A549 (cell line): ENCODE data around the gene SUPT4H1. TPM values are rescaled to one million over a fixed set of nuclear protein-coding genes. Genes with fewer than 3 reads are reported as not detected.

Experiments
- ATAC-seq, 2 experiments: fragments of 200-7000 bp in 1 of 2; fragments of >200 bp in 1 of 2; cut with Nextera tagmentation in 1 of 2; cut with Tn5 transposase in 1 of 2; 3 replicates each; pipeline versions ENCODE4 v1.8.0 to v1.9.1; 2018 to 2020; ENCODE audit warnings: mild to moderate bottlenecking in 1 of 2, moderate library complexity in 1 of 2
- CTCF ChIA-PET: fragments of 300-600 bp; sonication (Branson Sonifier 250); formaldehyde crosslinking; extraction: SDS; loops from one replicate; lab custom pipeline; 2021; ENCODE audit warnings: antibody characterized with exemption, inconsistent platforms; lab: Yijun Ruan, JAX
- POLR2A ChIA-PET: fragments of 350-600 bp; formaldehyde crosslinking; extraction: SDS; loops from one replicate; lab custom pipeline; 2021; ENCODE audit warnings: antibody characterized with exemption, inconsistent platforms; lab: Yijun Ruan, JAX
- DNase-seq, 2 experiments: peaks; one replicate each; pipeline versions ENCODE4 v3.0.0 to v3.0.0-alpha.2; 2011 to 2016; ENCODE audit warnings: low read depth in 1 of 2, low spot score in 1 of 2
- FAIRE-seq: peaks from 2 replicates; lab custom pipeline; 2011; peaks lifted over from hg19 to GRCh38; lab: Jason Lieb, UNC
- H3K27ac ChIP-seq, 2 experiments: fragments of >200 bp; sonication (Bioruptor Twin); formaldehyde crosslinking; 3 replicates each; pipeline ENCODE4 v1.5.1; 2016 to 2017
- H3K4me1 ChIP-seq: fragments of >200 bp; sonication (Bioruptor Twin); formaldehyde crosslinking; 3 replicates; pipeline ENCODE4 v1.6.1; 2016
- H3K4me2 ChIP-seq: fragments of >200 bp; sonication (Bioruptor Twin); formaldehyde crosslinking; 3 replicates; pipeline ENCODE4 v1.6.1; 2016
- H3K4me3 ChIP-seq: fragments of >200 bp; sonication (Bioruptor Twin); formaldehyde crosslinking; 3 replicates; pipeline ENCODE4 v1.5.1; 2016
- H3K9me3 ChIP-seq: fragments of >200 bp; sonication (Bioruptor Twin); formaldehyde crosslinking; 3 replicates; pipeline ENCODE4 v1.6.1; 2016
- BCL3 ChIP-seq: fragments of >200 bp; sonication (Bioruptor Twin); formaldehyde crosslinking; IDR thresholded peaks from 3 replicates; pipeline ENCODE4 v1.6.1; 2016
- BHLHE40 ChIP-seq: IDR thresholded peaks from 2 replicates; pipeline ENCODE4 v1.6.1; 2012; ENCODE audit warnings: low read depth, low read length, inconsistent platforms
- CBX2 ChIP-seq: fragments of 200-600 bp; sonication (generic); IDR thresholded peaks from 2 replicates; pipeline ENCODE4 v1.6.1; 2016; ENCODE audit warnings: low read depth, mild to moderate bottlenecking, borderline replicate concordance
- CBX8 ChIP-seq: fragments of 200-600 bp; sonication (generic); IDR thresholded peaks from 2 replicates; pipeline ENCODE4 v1.6.1; 2016
- CHD2 ChIP-seq: fragments of 150-350 bp; IDR thresholded peaks from 2 replicates; pipeline ENCODE4 v1.6.1; 2014; ENCODE audit warnings: low read length; ENCODE audit not compliant: partially characterized antibody
- CHD4 ChIP-seq: fragments of 200-600 bp; sonication (generic); IDR thresholded peaks from 2 replicates; pipeline ENCODE4 v1.6.1; 2016; ENCODE audit warnings: antibody characterized with exemption, mild to moderate bottlenecking, borderline replicate concordance
- EHMT2 ChIP-seq: fragments of 200-600 bp; sonication (generic); IDR thresholded peaks from 2 replicates; pipeline ENCODE4 v1.6.1; 2016; ENCODE audit warnings: antibody characterized with exemption, low read depth, mild to moderate bottlenecking, moderate library complexity
- FOSB ChIP-seq: fragments of 250-450 bp; sonication (Bioruptor Pico); IDR thresholded peaks from 2 replicates; pipeline ENCODE4 v1.5.0; 2020; ENCODE audit warnings: mild to moderate bottlenecking, moderate library complexity
- HES2 ChIP-seq: fragments of >200 bp; sonication (Bioruptor Twin); formaldehyde crosslinking; IDR thresholded peaks from 2 replicates; pipeline ENCODE4 v1.6.1; 2016
- HOXA7 ChIP-seq: fragments of 250-450 bp; sonication (Bioruptor Pico); IDR thresholded peaks from 2 replicates; pipeline ENCODE4 v1.5.0; 2020; ENCODE audit warnings: mild to moderate bottlenecking, moderate library complexity
- HOXB5 ChIP-seq: fragments of 250-450 bp; sonication (Bioruptor Pico); IDR thresholded peaks from 2 replicates; pipeline ENCODE4 v1.5.0; 2020; ENCODE audit warnings: mild to moderate bottlenecking, moderate library complexity
- JUNB ChIP-seq: fragments of >200 bp; sonication (Bioruptor Twin); formaldehyde crosslinking; IDR thresholded peaks from 2 replicates; pipeline ENCODE4 v1.6.1; 2016
- KDM5A ChIP-seq: fragments of 200-600 bp; sonication (generic); IDR thresholded peaks from 2 replicates; pipeline ENCODE4 v1.6.1; 2016; ENCODE audit warnings: antibody characterized with exemption, mild to moderate bottlenecking
- MAFK ChIP-seq: fragments of 450-650 bp; IDR thresholded peaks from 2 replicates; pipeline ENCODE4 v1.6.1; 2014; ENCODE audit not compliant: partially characterized antibody
- MYC ChIP-seq: IDR thresholded peaks from 2 replicates; pipeline ENCODE4 v1.6.1; 2012; ENCODE audit warnings: mild to moderate bottlenecking, inconsistent platforms, low read length, improper control_type of control experiment, borderline replicate concordance
- NPAS2 ChIP-seq: fragments of 250-450 bp; sonication (Bioruptor Pico); IDR thresholded peaks from 2 replicates; pipeline ENCODE4 v1.8.0; 2022; ENCODE audit warnings: mild to moderate bottlenecking, moderate library complexity, borderline replicate concordance
- PHF8 ChIP-seq: fragments of 200-600 bp; sonication (generic); IDR thresholded peaks from 2 replicates; pipeline ENCODE4 v1.6.1; 2016; ENCODE audit warnings: low read depth, mild to moderate bottlenecking, antibody characterized with exemption, moderate library complexity, borderline replicate concordance
- POLR2A ChIP-seq: IDR thresholded peaks from 2 replicates; pipeline ENCODE4 v1.6.1; 2012; ENCODE audit warnings: mild to moderate bottlenecking, low read length
- RARB ChIP-seq: fragments of 250-450 bp; sonication (Bioruptor Pico); IDR thresholded peaks from 2 replicates; pipeline ENCODE4 v1.8.0; 2021; ENCODE audit warnings: mild to moderate bottlenecking, moderate library complexity
- RCOR1 ChIP-seq: fragments of 150-350 bp; IDR thresholded peaks from 2 replicates; pipeline ENCODE4 v1.6.1; 2014; ENCODE audit warnings: antibody characterized with exemption, low read length, low read depth
- REST ChIP-seq: fragments of 200-600 bp; sonication (generic); IDR thresholded peaks from 2 replicates; pipeline ENCODE4 v1.6.1; 2016; ENCODE audit warnings: antibody characterized with exemption, mild to moderate bottlenecking, moderate library complexity
- RNF2 ChIP-seq: fragments of 200-600 bp; sonication (generic); IDR thresholded peaks from 2 replicates; pipeline ENCODE4 v1.6.1; 2016; ENCODE audit warnings: low read depth, mild to moderate bottlenecking, antibody characterized with exemption, moderate library complexity, borderline replicate concordance
- SMC3 ChIP-seq: fragments of >200 bp; sonication (Bioruptor Twin); formaldehyde crosslinking; IDR thresholded peaks from 3 replicates; pipeline ENCODE4 v1.6.1; 2018; ENCODE audit warnings: inconsistent platforms
- SREBF2 ChIP-seq: fragments of 450-650 bp; IDR thresholded peaks from 2 replicates; pipeline ENCODE4 v1.6.1; 2014; ENCODE audit warnings: mild to moderate bottlenecking, moderate library complexity
- TFCP2L1 ChIP-seq: fragments of 250-450 bp; sonication (Bioruptor Pico); IDR thresholded peaks from 2 replicates; pipeline ENCODE4 v1.5.0; 2021; ENCODE audit warnings: mild to moderate bottlenecking
- TP53 ChIP-seq: fragments of 250-450 bp; sonication (Bioruptor Pico); IDR thresholded peaks from 2 replicates; pipeline ENCODE4 v1.5.0; 2021; ENCODE audit warnings: mild to moderate bottlenecking, moderate library complexity
- ZC3H11A ChIP-seq: fragments of 450-650 bp; IDR thresholded peaks from 2 replicates; pipeline ENCODE4 v1.6.1; 2014; ENCODE audit warnings: antibody characterized with exemption, mild to moderate bottlenecking
- ZNF302 ChIP-seq: fragments of 250-450 bp; sonication (Bioruptor Pico); IDR thresholded peaks from 2 replicates; pipeline ENCODE4 v1.9.0; 2021; ENCODE audit warnings: inconsistent platforms, mild to moderate bottlenecking, moderate library complexity
- ZSCAN20 ChIP-seq: fragments of 250-450 bp; sonication (Bioruptor Pico); IDR thresholded peaks from 2 replicates; pipeline ENCODE4 v1.8.0; 2022; ENCODE audit warnings: mild to moderate bottlenecking, moderate library complexity
- WGBS: methylation state at CpG from one replicate; pipeline ENCODE4 v1.1.6; 2017; ENCODE audit errors: missing lambda C conversion rate; 5-methylcytosine and 5-hydroxymethylcytosine counted together
- polyA plus RNA-seq, 4 experiments: library from polyadenylated mRNA; depleted of rRNA in 3 of 4; stranded (reverse); fragments of >200 nt; fragmentation: RNase III in 1 of 4; extraction: RNeasy Plus Mini Kit Qiagen cat#74134 plus additional on column Dnase treatment in 1 of 4; gene quantifications; 2 replicates in 3 of 4; 3 replicates in 1 of 4; pipeline ENCODE4 v1.2.3, GENCODE V29; 2011 to 2017
- TF ChIP-seq, protein P1 (sequence below): IDR thresholded peaks from 2 replicates; pipeline ENCODE4 v1.6.1; 2012
- TF ChIP-seq, protein P2 (sequence below): fragments of >200 bp; sonication (Bioruptor Twin); formaldehyde crosslinking; IDR thresholded peaks from 3 replicates; pipeline ENCODE4 v1.5.1; 2016
- TF ChIP-seq, protein P3 (sequence below): IDR thresholded peaks from 2 replicates; pipeline ENCODE4 v1.6.1; 2012

Gene SUPT4H1
- polyA plus RNA-seq, 2 of the 4 experiments (the other 2 are of a cell fraction), result 123 to 241 TPM

DNA sequence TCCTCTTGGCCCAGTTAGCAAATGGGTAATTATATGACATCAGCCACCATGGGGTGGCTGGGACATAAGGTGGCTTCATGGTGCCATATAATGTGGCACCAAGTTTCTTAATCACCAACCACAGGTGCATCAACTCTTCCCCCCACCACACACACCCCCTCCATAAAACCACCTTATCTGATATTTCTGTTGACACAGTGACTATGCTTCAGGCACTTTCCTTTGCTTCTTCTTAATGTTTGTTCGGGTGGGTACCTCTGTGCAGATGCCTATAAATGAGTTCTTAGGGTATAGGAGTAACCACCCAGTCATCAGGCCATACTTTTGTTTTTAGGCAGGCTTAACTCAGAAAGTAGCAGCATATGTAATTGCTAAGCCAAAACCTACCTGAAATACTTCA is 35.8 kb upstream of the SUPT4H1 start (continued):
- TF ChIP-seq SREBF2, result no peak
- TF ChIP-seq SMC3, result no peak
- TF ChIP-seq EHMT2, result no peak
- TF ChIP-seq RCOR1, result no peak
- peak; percentile 69 for TF ChIP-seq JUNB
- TF ChIP-seq CBX2, result no peak
- TF ChIP-seq KDM5A, result no peak
- no peak for TF ChIP-seq TP53 (CRISPR knock-in tag)
- TF ChIP-seq BHLHE40, result no peak
- TF ChIP-seq ZC3H11A, result no peak
- no peak for TF ChIP-seq CBX8
- TF ChIP-seq CHD4, result no peak
- no peak for TF ChIP-seq HOXA7 (CRISPR knock-in tag)
- no peak for TF ChIP-seq HES2
- TF ChIP-seq, protein P1, sequence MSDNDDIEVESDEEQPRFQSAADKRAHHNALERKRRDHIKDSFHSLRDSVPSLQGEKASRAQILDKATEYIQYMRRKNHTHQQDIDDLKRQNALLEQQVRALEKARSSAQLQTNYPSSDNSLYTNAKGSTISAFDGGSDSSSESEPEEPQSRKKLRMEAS, result no peak; the same call in 1 of the 2 replicates
- TF ChIP-seq RNF2, result no peak
- no peak for TF ChIP-seq TFCP2L1
- no peak for TF ChIP-seq RARB
- TF ChIP-seq MAFK, result no peak
- TF ChIP-seq BCL3, result peak; percentile 61; the same call in 1 of the 3 replicates
- TF ChIP-seq NPAS2 (CRISPR knock-in tag), result no peak
- no peak for TF ChIP-seq POLR2A
- TF ChIP-seq, protein P2, sequence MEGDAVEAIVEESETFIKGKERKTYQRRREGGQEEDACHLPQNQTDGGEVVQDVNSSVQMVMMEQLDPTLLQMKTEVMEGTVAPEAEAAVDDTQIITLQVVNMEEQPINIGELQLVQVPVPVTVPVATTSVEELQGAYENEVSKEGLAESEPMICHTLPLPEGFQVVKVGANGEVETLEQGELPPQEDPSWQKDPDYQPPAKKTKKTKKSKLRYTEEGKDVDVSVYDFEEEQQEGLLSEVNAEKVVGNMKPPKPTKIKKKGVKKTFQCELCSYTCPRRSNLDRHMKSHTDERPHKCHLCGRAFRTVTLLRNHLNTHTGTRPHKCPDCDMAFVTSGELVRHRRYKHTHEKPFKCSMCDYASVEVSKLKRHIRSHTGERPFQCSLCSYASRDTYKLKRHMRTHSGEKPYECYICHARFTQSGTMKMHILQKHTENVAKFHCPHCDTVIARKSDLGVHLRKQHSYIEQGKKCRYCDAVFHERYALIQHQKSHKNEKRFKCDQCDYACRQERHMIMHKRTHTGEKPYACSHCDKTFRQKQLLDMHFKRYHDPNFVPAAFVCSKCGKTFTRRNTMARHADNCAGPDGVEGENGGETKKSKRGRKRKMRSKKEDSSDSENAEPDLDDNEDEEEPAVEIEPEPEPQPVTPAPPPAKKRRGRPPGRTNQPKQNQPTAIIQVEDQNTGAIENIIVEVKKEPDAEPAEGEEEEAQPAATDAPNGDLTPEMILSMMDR, result no peak
- TF ChIP-seq, protein P3, sequence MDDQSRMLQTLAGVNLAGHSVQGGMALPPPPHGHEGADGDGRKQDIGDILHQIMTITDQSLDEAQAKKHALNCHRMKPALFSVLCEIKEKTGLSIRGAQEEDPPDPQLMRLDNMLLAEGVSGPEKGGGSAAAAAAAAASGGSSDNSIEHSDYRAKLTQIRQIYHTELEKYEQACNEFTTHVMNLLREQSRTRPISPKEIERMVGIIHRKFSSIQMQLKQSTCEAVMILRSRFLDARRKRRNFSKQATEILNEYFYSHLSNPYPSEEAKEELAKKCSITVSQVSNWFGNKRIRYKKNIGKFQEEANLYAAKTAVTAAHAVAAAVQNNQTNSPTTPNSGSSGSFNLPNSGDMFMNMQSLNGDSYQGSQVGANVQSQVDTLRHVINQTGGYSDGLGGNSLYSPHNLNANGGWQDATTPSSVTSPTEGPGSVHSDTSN, result no peak
- TF ChIP-seq ZNF302 (CRISPR knock-in tag), result no peak
- no peak for TF ChIP-seq FOSB (CRISPR knock-in tag)
- no peak for TF ChIP-seq MYC

DNA sequence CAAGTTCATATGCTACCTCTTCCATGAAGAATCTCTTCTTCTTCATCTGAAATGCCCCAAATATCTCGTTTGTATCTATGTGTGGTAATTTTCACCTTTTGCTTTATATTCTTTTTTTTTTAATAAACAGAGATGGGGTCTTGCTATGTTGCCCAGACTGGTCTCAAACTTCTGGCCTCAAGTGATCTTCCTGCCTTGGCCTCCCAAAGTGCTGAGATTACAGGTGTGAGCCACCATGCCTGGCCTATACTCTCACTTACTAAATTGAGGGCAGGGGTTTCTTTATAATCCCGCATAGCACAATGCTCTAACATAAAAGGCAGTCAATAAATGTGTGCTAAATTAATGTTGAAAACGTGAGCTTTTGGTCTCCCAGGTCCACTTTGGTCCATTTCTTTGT is 34.7 kb upstream of the SUPT4H1 start:
- FAIRE-seq, result no peak
- ChIA-PET CTCF (interaction anchor here (1.5 to 1.9 kb wide), 2 partner anchors 13 to 16 kb away, joined by 5 to 6 read pairs; no protein-coding TSS in a partner anchor), POLR2A (no interaction called here)
- WGBS, result 78% methylated on average over 3 of the region's 3 CpGs
- no peak overlapping the region for H3K4me3 ChIP-seq
- H3K27ac ChIP-seq, result peak overlapping the region; percentile 71 to 74; a peak in 5 of 6 replicates
- no peak for DNase-seq
- peaks cover 88% of the 10 kb centered on the region for H3K4me1 ChIP-seq
- ATAC-seq, result no peak
- H3K4me2 ChIP-seq, result no peak overlapping the region
- H3K9me3 ChIP-seq, result no peaks in the 10 kb centered on the region
- TF ChIP-seq ZSCAN20 (no peak), HES2 (no peak), CHD2 (no peak), HOXB5 (no peak), REST (no peak), PHF8 (no peak), TFCP2L1 (no peak)
- TF ChIP-seq, protein P2, result no peak
